ENCODE results near the gene PSD. TPM values are rescaled to one million over a fixed set of nuclear protein-coding genes. Genes with fewer than 3 reads are reported as not detected.

PSD gene
- total and polyA plus RNA-seq, 9 of the 15 experiments (the other 6 are each of a cell fraction or from before 2014, with no cell fraction given), result 0.11 to 1.7 (median 0.54) TPM; not detected in 2

GRCh38 chr10:102422545-102423129 lies 4.1 kb upstream of the PSD start (continued):
- TF ChIP-seq ZNF197 (CRISPR knock-in tag; IDR thresholded peaks at IDR 0.05; ENCODE audit: low read depth) (no peak), RBM25 (IDR thresholded peaks at IDR 0.05; ENCODE audit: low read depth, low read length, severe bottlenecking) (no peak), CCAR2 (IDR thresholded peaks at IDR 0.05; ENCODE audit: low read depth, low read length) (no peak), U2AF2 (optimal IDR thresholded peaks at IDR 0.05; ENCODE audit: low read depth, low read length) (no peak), ZNF134 (CRISPR knock-in tag; conservative IDR thresholded peaks at IDR 0.05) (no peak), SIRT6 (IDR thresholded peaks at IDR 0.05; ENCODE audit: low read depth, low read length) (no peak), ZNF174 (CRISPR knock-in tag; IDR thresholded peaks at IDR 0.05) (no peak), GTF2A2 (tag; IDR thresholded peaks at IDR 0.05) (no peak), RHOXF2B (CRISPR knock-in tag; conservative IDR thresholded peaks at IDR 0.05) (no peak), TOE1 (IDR thresholded peaks at IDR 0.05; ENCODE audit: borderline replicate concordance) (no peak), TOE1 (CRISPR knock-in tag; IDR thresholded peaks at IDR 0.05; ENCODE audit: borderline replicate concordance, low read depth) (no peak), COPS2 (conservative IDR thresholded peaks at IDR 0.05) (no peak), ZBTB1 (CRISPR knock-in tag; IDR thresholded peaks at IDR 0.05; ENCODE audit: borderline replicate concordance, low read depth) (no peak), AFF4 (CRISPR knock-in tag; IDR thresholded peaks at IDR 0.05) (no peak), TEAD4 (IDR thresholded peaks at IDR 0.05; ENCODE audit: low read length) (0 out of 2 replicates have a peak, but pooled peaks have one; percentile 33), TEAD4 (CRISPR knock-in tag; IDR thresholded peaks at IDR 0.05; ENCODE audit: borderline replicate concordance) (no peak), ZNF282 (CRISPR knock-in tag; IDR thresholded peaks at IDR 0.05) (0 out of 2 replicates have a peak, but pooled peaks have one; percentile 64), ZNF175 (CRISPR knock-in tag; IDR thresholded peaks at IDR 0.05; ENCODE audit: low read depth) (no peak), BRF1 (IDR thresholded peaks at IDR 0.05; ENCODE audit: borderline replicate concordance, extremely low read depth, insufficient read length) (no peak), KAT2B (IDR thresholded peaks at IDR 0.05; ENCODE audit: low read depth, low read length) (no peak), ZNF324 (CRISPR knock-in tag; IDR thresholded peaks at IDR 0.05) (no peak), ZBTB17 (CRISPR knock-in tag; IDR thresholded peaks at IDR 0.05) (peak; percentile 91), IRF9 (tag; IDR thresholded peaks at IDR 0.05) (no peak)
- TF ChIP-seq, protein P1, sequence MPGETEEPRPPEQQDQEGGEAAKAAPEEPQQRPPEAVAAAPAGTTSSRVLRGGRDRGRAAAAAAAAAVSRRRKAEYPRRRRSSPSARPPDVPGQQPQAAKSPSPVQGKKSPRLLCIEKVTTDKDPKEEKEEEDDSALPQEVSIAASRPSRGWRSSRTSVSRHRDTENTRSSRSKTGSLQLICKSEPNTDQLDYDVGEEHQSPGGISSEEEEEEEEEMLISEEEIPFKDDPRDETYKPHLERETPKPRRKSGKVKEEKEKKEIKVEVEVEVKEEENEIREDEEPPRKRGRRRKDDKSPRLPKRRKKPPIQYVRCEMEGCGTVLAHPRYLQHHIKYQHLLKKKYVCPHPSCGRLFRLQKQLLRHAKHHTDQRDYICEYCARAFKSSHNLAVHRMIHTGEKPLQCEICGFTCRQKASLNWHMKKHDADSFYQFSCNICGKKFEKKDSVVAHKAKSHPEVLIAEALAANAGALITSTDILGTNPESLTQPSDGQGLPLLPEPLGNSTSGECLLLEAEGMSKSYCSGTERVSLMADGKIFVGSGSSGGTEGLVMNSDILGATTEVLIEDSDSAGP (CRISPR knock-in tag; IDR thresholded peaks at IDR 0.05), result no peak
